Measurements from ENCODE around the gene RGS6. TPM values are rescaled to one million over a fixed set of nuclear protein-coding genes. Genes with fewer than 3 reads are reported as not detected.
A peak's percentile ranks its signal among the peaks of the same experiment; 100 is the strongest.

Gene RGS6
- total RNA-seq, 2 experiments from 2014 or later: not detected

DNA sequence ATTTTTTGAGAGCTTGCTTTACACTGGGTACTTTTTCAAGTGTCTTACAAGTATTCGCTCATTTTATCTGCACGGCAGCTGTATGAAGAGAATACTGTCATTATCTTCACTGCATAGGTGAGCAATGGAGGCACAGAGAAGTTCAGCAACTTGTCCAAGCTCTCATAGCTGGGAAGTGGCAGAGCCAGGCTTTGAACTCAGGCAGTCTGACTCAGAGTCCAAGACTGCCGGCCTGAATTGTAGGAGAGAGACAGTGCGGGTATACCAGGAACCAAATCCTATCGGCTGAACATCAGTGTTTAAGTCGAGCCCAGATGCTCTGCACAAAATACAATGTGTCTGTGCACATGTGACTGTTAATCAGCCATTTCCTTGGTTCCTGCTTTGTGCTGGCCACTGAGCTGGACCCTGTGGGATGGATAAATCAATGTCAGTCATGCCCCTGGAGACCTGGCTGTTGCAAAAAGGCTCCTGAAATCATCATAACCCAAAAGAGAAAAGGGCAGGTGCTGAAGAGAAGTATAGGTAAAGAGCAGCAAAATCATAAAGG is 487.1 kb downstream of the RGS6 start:
- H3K27me3 Mint-ChIP-seq: peaks cover 26% of the 10 kb centered on the region
- CTCF ChIA-PET: interaction anchor here (0.7 to 3.5 kb wide), 6 partner anchors 18 to 395 kb away, joined by 3 to 12 read pairs (median 4); no protein-coding TSS in a partner anchor
- H3K4me3 Mint-ChIP-seq: no peak overlapping the region
- no peak overlapping the region for H3K27ac Mint-ChIP-seq
- intact Hi-C loops (cut with micrococcal nuclease): no loop called here
- peaks cover 4% of the 10 kb centered on the region for H3K4me1 Mint-ChIP-seq (ENCODE audit: low read depth)
- ATAC-seq (no peak), DNase-seq (no peak)
- TF ChIP-seq, protein P1, sequence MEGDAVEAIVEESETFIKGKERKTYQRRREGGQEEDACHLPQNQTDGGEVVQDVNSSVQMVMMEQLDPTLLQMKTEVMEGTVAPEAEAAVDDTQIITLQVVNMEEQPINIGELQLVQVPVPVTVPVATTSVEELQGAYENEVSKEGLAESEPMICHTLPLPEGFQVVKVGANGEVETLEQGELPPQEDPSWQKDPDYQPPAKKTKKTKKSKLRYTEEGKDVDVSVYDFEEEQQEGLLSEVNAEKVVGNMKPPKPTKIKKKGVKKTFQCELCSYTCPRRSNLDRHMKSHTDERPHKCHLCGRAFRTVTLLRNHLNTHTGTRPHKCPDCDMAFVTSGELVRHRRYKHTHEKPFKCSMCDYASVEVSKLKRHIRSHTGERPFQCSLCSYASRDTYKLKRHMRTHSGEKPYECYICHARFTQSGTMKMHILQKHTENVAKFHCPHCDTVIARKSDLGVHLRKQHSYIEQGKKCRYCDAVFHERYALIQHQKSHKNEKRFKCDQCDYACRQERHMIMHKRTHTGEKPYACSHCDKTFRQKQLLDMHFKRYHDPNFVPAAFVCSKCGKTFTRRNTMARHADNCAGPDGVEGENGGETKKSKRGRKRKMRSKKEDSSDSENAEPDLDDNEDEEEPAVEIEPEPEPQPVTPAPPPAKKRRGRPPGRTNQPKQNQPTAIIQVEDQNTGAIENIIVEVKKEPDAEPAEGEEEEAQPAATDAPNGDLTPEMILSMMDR (IDR thresholded peaks at IDR 0.05): no peak
- POLR2A ChIA-PET: interaction anchor here (0.6 kb wide), 1 partner anchor 346 kb away, joined by 3 read pairs; no protein-coding TSS in a partner anchor
- H3K36me3 Mint-ChIP-seq (ENCODE audit: low read depth): no peaks in the 10 kb centered on the region
- H3K9me3 Mint-ChIP-seq: peaks cover 3% of the 10 kb centered on the region

DNA sequence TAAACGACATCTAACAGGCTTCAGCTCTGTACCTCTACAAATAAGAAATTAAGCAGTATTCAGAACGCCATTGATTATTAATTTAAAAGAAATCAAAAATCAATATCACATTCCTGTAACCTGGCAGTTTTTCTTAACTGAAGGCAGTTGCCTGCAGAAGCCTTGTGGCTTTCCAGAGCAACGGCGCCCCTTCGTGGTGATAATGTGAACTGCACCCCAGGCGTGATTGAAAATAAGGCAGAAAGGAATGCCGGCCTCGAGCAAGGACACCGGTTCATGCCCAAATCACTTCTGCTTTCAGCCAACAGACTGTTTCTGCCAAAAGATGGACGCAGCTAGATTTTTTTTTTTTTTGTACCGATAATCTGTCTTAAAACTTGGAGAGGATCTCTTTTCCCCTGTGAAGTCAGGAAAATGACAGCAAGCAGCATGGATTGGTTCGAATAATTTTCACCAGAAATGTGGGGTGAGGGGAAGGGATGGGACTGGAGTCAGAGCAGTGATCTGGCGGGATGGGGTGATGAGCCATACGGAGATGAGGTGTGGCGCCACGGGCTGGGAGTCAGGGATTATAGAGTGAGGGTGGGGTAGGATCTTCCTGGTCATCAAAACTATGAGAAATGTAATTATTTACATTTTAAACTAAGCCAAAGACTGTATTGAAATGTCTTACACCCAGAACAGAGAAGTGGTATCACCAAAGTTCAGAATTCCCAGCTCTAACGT is 488.7 kb downstream of the RGS6 start:
- Mint-ChIP-seq H3K4me3 (no peak overlapping the region), H3K9me3 (no peaks in the 10 kb centered on the region), H3K27me3 (peaks cover 23% of the 10 kb centered on the region), H3K36me3 (ENCODE audit: low read depth) (no peaks in the 10 kb centered on the region), H3K4me1 (ENCODE audit: low read depth) (peaks cover 4% of the 10 kb centered on the region), H3K27ac (no peak overlapping the region)
- TF ChIP-seq, protein P1 (IDR thresholded peaks at IDR 0.05): peak; percentile 99
- ATAC-seq (peak; percentile 68), DNase-seq (peak; percentile 91)
- POLR2A ChIA-PET: interaction anchor here (1.0 to 1.6 kb wide), 2 partner anchors 18 to 23 kb away, joined by 4 to 5 read pairs; no protein-coding TSS in a partner anchor
- CTCF ChIA-PET: interaction anchor here (0.7 to 3.5 kb wide), 28 partner anchors 13 to 488 kb away, joined by 3 to 12 read pairs (median 4); no protein-coding TSS in a partner anchor
- intact Hi-C loops (cut with micrococcal nuclease): loop anchor here (5.0 kb wide), 1 partner anchor 399 kb away; no protein-coding TSS in a partner anchor

DNA sequence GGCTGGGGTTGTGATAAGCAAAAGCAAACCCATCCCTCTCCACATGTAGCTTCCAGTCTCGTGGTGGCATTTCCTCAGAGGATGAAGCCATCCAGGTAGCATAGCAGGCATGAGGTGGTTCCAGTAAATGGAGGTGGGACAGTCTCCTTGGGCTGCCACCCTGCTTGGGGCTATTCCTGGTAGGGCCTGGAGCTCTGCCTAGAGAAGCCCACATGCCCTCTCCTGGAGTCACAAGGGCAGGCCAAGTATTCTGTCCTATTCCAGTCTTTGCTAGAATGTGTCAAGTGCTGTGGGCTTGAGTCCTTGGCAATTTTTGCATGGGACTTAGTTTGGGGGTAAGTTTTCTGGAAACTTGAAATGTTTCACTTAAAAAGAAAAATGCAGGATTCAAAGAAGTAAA is 491.7 kb downstream of the RGS6 start:
- peaks cover 4% of the 10 kb centered on the region for H3K4me1 Mint-ChIP-seq (ENCODE audit: low read depth)
- ChIA-PET POLR2A (interaction anchor here (0.7 kb wide), 1 partner anchor 15 kb away, joined by 3 read pairs; no protein-coding TSS in a partner anchor), CTCF (interaction anchor here (1.0 kb wide), 1 partner anchor 23 kb away, joined by 3 read pairs; no protein-coding TSS in a partner anchor)
- H3K36me3 Mint-ChIP-seq (ENCODE audit: low read depth): no peaks in the 10 kb centered on the region
- H3K27ac Mint-ChIP-seq: no peak overlapping the region
- intact Hi-C loops (cut with micrococcal nuclease): loop anchor here (5.0 kb wide), 1 partner anchor 402 kb away; no protein-coding TSS in a partner anchor
- no peak overlapping the region for H3K4me3 Mint-ChIP-seq
- TF ChIP-seq, protein P1 (IDR thresholded peaks at IDR 0.05): no peak
- DNase-seq: no peak
- H3K9me3 Mint-ChIP-seq: peaks cover 11% of the 10 kb centered on the region
- peaks cover 25% of the 10 kb centered on the region for H3K27me3 Mint-ChIP-seq
- ATAC-seq: no peak

DNA sequence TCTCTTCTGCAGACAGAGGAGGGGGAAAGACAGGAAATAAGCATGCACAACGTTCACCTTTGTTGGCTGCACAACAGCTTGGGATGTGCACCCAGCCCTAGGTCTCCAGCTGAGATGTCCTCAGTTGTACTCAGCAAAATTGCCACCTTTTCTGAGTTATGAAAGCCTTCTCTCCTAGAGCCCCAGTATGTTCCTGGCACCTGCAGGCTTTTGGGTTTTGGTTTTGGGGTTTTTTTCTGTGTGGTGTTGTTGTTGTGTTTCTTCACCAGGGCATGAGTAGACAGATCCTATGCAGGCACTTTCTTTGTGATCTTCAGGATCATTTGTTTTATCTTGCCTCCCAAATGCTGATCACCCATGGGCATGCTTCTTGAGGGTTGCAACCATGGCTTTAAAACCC is 498.2 kb downstream of the RGS6 start:
- Mint-ChIP-seq H3K9me3 (peaks cover 15% of the 10 kb centered on the region), H3K4me3 (no peak overlapping the region), H3K36me3 (ENCODE audit: low read depth) (no peaks in the 10 kb centered on the region), H3K27ac (no peak overlapping the region), H3K4me1 (ENCODE audit: low read depth) (no peaks in the 10 kb centered on the region), H3K27me3 (peaks cover 3% of the 10 kb centered on the region)
- TF ChIP-seq, protein P1 (IDR thresholded peaks at IDR 0.05): no peak
- intact Hi-C loops (cut with micrococcal nuclease): no loop called here
- CTCF ChIA-PET: no interaction called here
- POLR2A ChIA-PET: no interaction called here
- DNase-seq (no peak), ATAC-seq (no peak)

DNA sequence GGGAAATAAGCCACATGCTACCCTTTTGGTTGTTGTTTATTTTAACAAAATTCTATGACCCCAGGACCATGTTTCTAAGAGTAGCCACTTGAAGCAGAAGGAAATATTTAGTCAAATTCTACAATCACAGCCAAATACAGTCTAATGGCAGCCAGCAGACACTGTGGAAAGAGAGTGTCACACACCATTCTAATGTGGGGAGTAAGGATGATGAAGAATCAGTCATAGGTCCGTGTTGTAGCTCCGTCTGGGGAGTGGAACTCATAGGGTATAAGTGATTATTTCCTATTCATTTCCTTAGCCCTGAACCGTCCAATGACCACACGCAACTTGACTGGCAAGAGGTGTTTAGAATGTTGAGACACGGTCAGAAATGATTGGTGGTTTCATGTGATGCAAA is 500.5 kb downstream of the RGS6 start:
- ATAC-seq (no peak), DNase-seq (no peak)
- TF ChIP-seq, protein P1 (IDR thresholded peaks at IDR 0.05): no peak
- CTCF ChIA-PET: no interaction called here
- Mint-ChIP-seq H3K4me3 (no peak overlapping the region), H3K27ac (no peak overlapping the region), H3K4me1 (ENCODE audit: low read depth) (no peaks in the 10 kb centered on the region), H3K36me3 (ENCODE audit: low read depth) (no peaks in the 10 kb centered on the region), H3K9me3 (peaks cover 11% of the 10 kb centered on the region), H3K27me3 (peaks cover 6% of the 10 kb centered on the region)
- POLR2A ChIA-PET: no interaction called here
- intact Hi-C loops (cut with micrococcal nuclease): no loop called here

Measured in activated CD8-positive, alpha-beta T cell treated with anti-CD3 and anti-CD28 coated beads for 36 hours (primary cell).